ENCODE results near the gene LENG8. TPM values are rescaled to one million over a fixed set of nuclear protein-coding genes. Genes with fewer than 3 reads are reported as not detected.
A peak's percentile ranks its signal among the peaks of the same experiment; 100 is the strongest.
"Not testable (repeated sequence)": the region's sequence is repeated elsewhere in the genome, so short reads cannot be mapped to it uniquely, and the experiment has no call there.

LENG8 gene
- total RNA-seq, 1 donor from 2014 or later: 52.5 TPM

DNA sequence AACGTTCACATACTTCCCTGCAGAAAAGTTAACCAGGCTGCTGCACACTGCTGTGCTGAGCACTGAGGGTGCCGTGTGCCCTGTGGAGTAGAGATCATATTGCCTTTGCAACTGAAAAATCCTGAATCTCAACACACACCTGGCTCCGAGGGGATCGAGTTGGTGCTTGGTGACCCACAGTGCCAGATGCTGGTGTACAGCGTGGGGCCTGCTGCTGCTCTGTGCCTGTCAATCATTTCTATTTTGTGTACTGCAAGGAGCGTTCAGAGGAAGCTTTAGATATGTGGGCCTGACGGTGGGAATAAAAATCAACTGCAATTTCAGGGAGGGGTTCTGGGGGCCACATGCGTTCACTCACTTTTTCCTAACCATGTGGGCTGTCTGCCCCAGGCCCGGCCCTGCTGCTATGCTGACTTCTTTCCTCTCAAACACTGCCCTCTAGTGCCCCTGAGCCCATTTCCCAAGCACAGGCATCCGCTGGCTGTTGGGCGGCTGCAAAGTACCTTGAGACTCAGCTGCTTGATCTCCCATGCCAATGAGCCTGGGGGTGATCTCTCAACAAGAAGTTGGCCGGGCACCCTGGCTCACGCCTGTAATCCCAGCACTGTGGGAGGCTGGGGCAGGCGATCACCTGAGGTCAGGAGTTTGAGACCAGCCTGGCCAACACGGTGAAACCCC is 9.7 kb upstream of the LENG8 start:
- peak; percentile 66 for DNase-seq (ENCODE audit: low read depth)

- DNase-seq (ENCODE audit: low read depth): no peak
Measured at GRCh38 chr19:54440641-54441040, 8.4 kb upstream of the LENG8 start.

GRCh38 chr19:54444737-54445136 is 4.3 kb upstream of the LENG8 start:
- DNase-seq (ENCODE audit: low read depth): no peak

GRCh38 chr19:54446349-54446748 is 2.6 kb upstream of the LENG8 start:
- DNase-seq (ENCODE audit: low read depth): not testable (repeated sequence)

- peak; percentile 43 for DNase-seq (ENCODE audit: low read depth)
Measured at GRCh38 chr19:54448040-54448773, 792 bp upstream of the LENG8 start.

DNA sequence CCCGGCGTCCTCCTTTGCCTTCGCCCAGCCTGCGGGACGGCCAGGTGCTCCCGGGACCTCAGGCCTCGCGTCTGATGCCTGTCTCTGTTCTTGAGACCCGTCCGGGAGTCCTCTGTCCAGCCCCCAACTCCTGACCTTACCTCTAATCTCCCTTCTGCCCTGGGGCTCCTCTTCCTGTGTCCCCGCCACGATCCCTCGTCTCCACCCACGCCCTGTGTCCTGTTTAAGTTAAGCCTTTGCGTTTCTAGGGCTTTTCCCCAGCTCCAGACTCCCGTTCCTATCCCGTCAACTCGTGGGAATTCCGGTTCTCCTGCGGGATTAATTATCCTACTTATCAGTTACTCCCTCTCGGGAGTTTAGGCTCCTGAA is 686 bp downstream of the LENG8 start:
- DNase-seq (ENCODE audit: low read depth): no peak

- peak; percentile 52 for DNase-seq (ENCODE audit: low read depth)
Measured at GRCh38 chr19:54451331-54451871, 2.4 kb downstream of the LENG8 start.

GRCh38 chr19:54451997-54452396 is 3.0 kb downstream of the LENG8 start:
- no peak for DNase-seq (ENCODE audit: low read depth)

- no peak for DNase-seq (ENCODE audit: low read depth)
Measured at GRCh38 chr19:54452626-54453025, 3.6 kb downstream of the LENG8 start.

- DNase-seq (ENCODE audit: low read depth): no peak
Measured at GRCh38 chr19:54453921-54454780, 5.2 kb downstream of the LENG8 start.

DNA sequence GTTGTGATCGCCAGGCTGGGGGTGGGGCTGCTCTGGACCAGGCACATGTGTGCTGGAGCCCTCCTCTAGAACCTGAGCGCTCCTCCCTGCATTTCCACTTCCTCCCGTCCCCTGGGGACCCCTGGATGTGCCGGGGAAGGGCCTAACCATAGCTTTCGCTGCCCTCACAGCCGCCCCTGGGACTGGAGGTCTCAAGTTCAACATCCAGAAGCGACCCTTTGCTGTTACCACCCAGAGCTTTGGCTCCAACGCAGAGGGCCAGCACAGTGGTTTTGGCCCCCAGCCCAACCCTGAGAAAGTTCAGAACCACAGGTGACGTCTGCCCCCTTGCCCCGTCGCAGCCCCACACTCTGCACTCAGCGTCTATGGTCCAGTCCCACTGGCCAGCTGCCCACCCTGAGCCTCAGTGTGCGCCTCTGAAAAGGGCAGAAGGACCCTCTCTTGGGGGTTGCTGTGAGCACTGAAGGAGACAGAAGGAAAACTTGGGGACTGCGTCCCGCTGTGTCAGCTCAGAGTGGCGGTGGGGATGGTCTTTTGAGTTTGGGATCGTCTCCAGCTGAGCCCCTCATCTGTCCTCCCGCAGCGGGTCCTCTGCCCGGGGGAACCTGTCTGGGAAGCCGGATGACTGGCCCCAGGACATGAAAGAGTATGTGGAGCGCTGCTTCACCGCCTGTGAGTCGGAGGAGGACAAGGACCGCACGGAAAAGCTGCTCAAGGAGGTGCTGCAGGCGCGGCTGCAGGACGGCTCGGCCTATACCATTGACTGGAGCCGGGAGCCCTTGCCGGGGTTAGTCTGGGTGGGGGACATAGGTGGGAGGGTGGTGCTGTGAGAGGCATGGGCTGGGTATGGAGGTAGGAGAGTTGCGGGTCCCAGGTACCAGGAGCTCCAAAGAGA is 6.0 kb downstream of the LENG8 start:
- DNase-seq (ENCODE audit: low read depth): no peak

DNA sequence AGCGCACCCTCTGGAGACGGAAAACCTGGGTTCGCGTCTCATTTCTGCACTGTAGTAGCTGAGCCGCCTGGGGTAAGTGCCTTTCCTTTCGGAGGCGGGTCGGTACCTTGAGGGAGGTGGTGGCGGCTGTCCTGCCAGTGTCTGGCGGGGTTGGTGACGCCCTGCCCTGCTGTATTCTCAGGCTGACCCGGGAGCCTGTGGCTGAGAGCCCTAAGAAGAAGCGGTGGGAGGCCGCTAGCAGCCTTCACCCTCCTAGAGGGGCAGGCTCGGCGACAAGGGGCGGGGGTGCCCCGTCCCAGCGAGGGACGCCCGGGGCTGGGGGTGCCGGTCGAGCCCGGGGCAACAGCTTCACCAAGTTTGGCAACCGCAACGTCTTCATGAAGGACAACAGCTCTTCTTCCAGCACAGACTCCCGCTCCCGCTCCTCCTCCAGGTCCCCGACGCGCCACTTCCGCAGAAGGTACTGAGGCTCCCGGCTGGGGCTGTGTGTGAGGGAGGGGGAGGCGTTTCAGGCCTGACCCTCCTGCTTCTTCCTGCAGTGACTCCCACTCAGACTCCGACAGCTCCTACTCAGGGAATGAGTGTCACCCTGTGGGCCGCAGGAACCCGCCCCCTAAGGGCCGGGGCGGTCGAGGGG is 6.9 kb downstream of the LENG8 start:
- no peak for DNase-seq (ENCODE audit: low read depth)

- no peak for DNase-seq (ENCODE audit: low read depth)
Measured at GRCh38 chr19:54456423-54457373, 7.7 kb downstream of the LENG8 start.

DNA sequence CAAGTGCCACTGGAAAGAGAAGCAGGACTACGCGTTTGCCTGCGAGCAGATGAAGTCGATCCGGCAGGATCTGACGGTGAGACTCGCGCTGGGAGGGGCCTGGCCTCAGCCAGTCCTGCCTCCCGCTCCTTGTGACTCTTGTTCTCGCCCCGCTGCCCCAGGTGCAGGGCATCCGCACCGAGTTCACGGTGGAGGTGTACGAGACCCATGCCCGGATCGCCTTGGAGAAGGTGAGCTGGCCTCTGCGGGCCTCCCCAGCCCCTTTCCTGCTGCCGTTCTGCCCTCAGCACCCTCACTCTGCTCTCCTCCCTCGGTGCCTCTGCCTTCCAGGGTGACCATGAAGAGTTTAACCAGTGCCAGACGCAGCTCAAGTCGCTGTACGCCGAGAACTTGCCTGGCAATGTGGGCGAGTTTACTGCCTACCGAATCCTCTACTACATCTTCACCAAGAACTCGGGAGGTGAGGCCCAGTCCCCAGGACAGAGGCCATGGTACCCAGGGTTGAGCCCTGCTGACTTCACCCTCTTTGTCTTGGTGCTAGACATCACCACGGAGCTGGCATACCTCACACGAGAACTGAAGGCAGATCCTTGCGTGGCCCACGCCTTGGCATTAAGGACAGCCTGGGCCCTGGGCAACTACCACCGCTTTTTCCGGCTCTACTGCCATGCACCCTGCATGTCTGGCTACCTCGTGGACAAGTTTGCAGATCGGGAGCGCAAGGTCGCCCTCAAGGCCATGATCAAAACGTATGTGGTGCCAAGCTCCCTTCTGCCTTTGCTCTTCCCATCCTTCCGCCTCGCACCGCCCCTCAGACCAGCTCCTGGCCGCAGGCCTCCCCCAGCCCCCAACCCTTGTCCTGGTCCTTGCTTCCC is 9.0 kb downstream of the LENG8 start:
- DNase-seq (ENCODE audit: low read depth): no peak

- no peak for DNase-seq (ENCODE audit: low read depth)
Measured at GRCh38 chr19:54458648-54459281, 9.8 kb downstream of the LENG8 start.

- no peak for DNase-seq (ENCODE audit: low read depth)
Measured at GRCh38 chr19:54459282-54460229, 10.6 kb downstream of the LENG8 start.
